ENCODE data around the gene CRISP1. TPM values are rescaled to one million over a fixed set of nuclear protein-coding genes. Genes with fewer than 3 reads are reported as not detected.

The CRISP1 gene
- total RNA-seq, 4 donors from 2014 or later = not detected

- Histone ChIP-seq H3K9me3 (no peaks in the 10 kb centered on the region), H3K4me3 (no peak overlapping the region), H3K36me3 (no peaks in the 10 kb centered on the region), H3K4me1 (no peaks in the 10 kb centered on the region), H3K27me3 (no peaks in the 10 kb centered on the region), H3K27ac (no peak overlapping the region)
- no peak for DNase-seq
- TF ChIP-seq POLR2A (IDR thresholded peaks at IDR 0.05) (no peak), CTCF (IDR thresholded peaks at IDR 0.05) (no peak)
Observed at GRCh38 chr6:49790341-49790740, 76.0 kb downstream of the CRISP1 start.

- no peaks in the 10 kb centered on the region for H3K36me3 ChIP-seq
- H3K9me3 ChIP-seq = no peaks in the 10 kb centered on the region
- H3K27me3 ChIP-seq = no peaks in the 10 kb centered on the region
- TF ChIP-seq CTCF (IDR thresholded peaks at IDR 0.05) = no peak
- no peak for TF ChIP-seq POLR2A (IDR thresholded peaks at IDR 0.05)
- no peak within 1 kb of the TSS for H3K27ac ChIP-seq
- H3K4me3 ChIP-seq = no peak within 1 kb of the TSS
- no peaks in the 10 kb centered on the region for H3K4me1 ChIP-seq
- no peak for DNase-seq
Observed at GRCh38 chr6:49787176-49787575, 79.2 kb downstream of the CRISP1 start, which contains the start of gene PGK2. TSS of gene PGK2 (minus strand) at chr6:49787285. CDS start at chr6:49787187, 98 bp downstream.

GRCh38 chr6:49784272-49784671 is 82.1 kb downstream of the CRISP1 start:
- Histone ChIP-seq H3K27ac (no peak overlapping the region), H3K4me3 (no peak overlapping the region), H3K9me3 (no peaks in the 10 kb centered on the region), H3K4me1 (no peaks in the 10 kb centered on the region), H3K27me3 (no peaks in the 10 kb centered on the region), H3K36me3 (no peaks in the 10 kb centered on the region)
- DNase-seq = no peak
- no peak for TF ChIP-seq CTCF (IDR thresholded peaks at IDR 0.05)
- no peak for TF ChIP-seq POLR2A (IDR thresholded peaks at IDR 0.05)

Other genes starting within 250 kb of the CRISP1 start
- not detected for gene RHAG, start 229.7 kb downstream of the CRISP1 start, total RNA-seq
- gene CRISP2, start 153.0 kb downstream of the CRISP1 start, total RNA-seq = not detected
- not detected for gene CRISP3, start 122.1 kb downstream of the CRISP1 start, total RNA-seq
- not detected for gene PGK2, start 79.2 kb downstream of the CRISP1 start, total RNA-seq
- not detected for gene DEFB114, start 97.6 kb upstream of the CRISP1 start, total RNA-seq
- not detected for gene DEFB113, start 103.1 kb upstream of the CRISP1 start, total RNA-seq
- not detected for gene DEFB110, start 155.5 kb upstream of the CRISP1 start, total RNA-seq
- not detected for gene DEFB112, start 183.4 kb upstream of the CRISP1 start, total RNA-seq